Neural progenitor cell (in vitro differentiated cells): ENCODE data around the gene PPIL1. TPM values are rescaled to one million over a fixed set of nuclear protein-coding genes. Genes with fewer than 3 reads are reported as not detected.

Experiments
- DNase-seq: peaks from one replicate; pipeline ENCODE4 v3.0.0-alpha.2; 2016; ENCODE audit warnings: low spot score
- H2AFZ ChIP-seq: fragments of 200-600 bp; sonication (generic); replicated peaks from 2 replicates; pipeline ENCODE4 v1.6.1; 2016; ENCODE audit warnings: antibody characterized with exemption
- H3F3A ChIP-seq: fragments of 200-600 bp; sonication (generic); 2 replicates; pipeline ENCODE4 v1.6.1; 2016; ENCODE audit warnings: antibody characterized with exemption, low read depth
- H3K27ac ChIP-seq: fragments of 200-600 bp; sonication (generic); 2 replicates; pipeline ENCODE4 v1.5.1; 2016; ENCODE audit warnings: mild to moderate bottlenecking
- H3K27me3 ChIP-seq: fragments of 200-600 bp; sonication (generic); 2 replicates; pipeline ENCODE4 v1.6.1; 2016; ENCODE audit warnings: mild to moderate bottlenecking, moderate library complexity
- H3K36me3 ChIP-seq: fragments of 200-600 bp; sonication (generic); 2 replicates; pipeline ENCODE4 v1.5.1; 2016
- H3K4me1 ChIP-seq: fragments of 200-600 bp; sonication (generic); 2 replicates; pipeline ENCODE4 v1.6.1; 2016; ENCODE audit warnings: mixed run types
- H3K4me2 ChIP-seq: fragments of 200-600 bp; sonication (generic); 2 replicates; pipeline ENCODE4 v1.6.1; 2016
- H3K4me3 ChIP-seq: fragments of 200-600 bp; sonication (generic); 2 replicates; pipeline ENCODE4 v1.5.1; 2016
- H3K79me2 ChIP-seq: fragments of 200-600 bp; sonication (generic); 2 replicates; pipeline ENCODE4 v1.6.1; 2016; ENCODE audit warnings: low read depth
- H3K9ac ChIP-seq: fragments of 200-600 bp; sonication (generic); 2 replicates; pipeline ENCODE4 v1.6.1; 2016
- H3K9me3 ChIP-seq: fragments of 200-600 bp; sonication (generic); 2 replicates; pipeline ENCODE4 v1.5.1; 2016; ENCODE audit warnings: low read depth
- H4K20me1 ChIP-seq: fragments of 200-600 bp; sonication (generic); 2 replicates; pipeline ENCODE4 v1.6.1; 2016; ENCODE audit warnings: low read depth
- H3K27ac Mint-ChIP-seq: 3 replicates; pipeline ENCODE4 v1.8.0; 2021; ENCODE audit warnings: mixed read lengths
- H3K27me3 Mint-ChIP-seq: 2 replicates; pipeline ENCODE4 v1.8.0; 2022; ENCODE audit warnings: low read depth, mild to moderate bottlenecking, inconsistent platforms, moderate library complexity, mixed read lengths; ENCODE audit not compliant: insufficient read depth
- H3K36me3 Mint-ChIP-seq: 3 replicates; pipeline ENCODE4 v1.8.0; 2021; ENCODE audit warnings: mixed read lengths
- H3K4me1 Mint-ChIP-seq: 3 replicates; pipeline ENCODE4 v1.8.0; 2021; ENCODE audit warnings: mixed read lengths
- H3K4me3 Mint-ChIP-seq: 3 replicates; pipeline ENCODE4 v1.8.0; 2021; ENCODE audit warnings: mild to moderate bottlenecking, moderate library complexity, mixed read lengths
- H3K9me3 Mint-ChIP-seq: 3 replicates; pipeline ENCODE4 v1.8.0; 2020; ENCODE audit warnings: mixed read lengths
- CTCF ChIP-seq: fragments of 200-600 bp; sonication (generic); IDR thresholded peaks from 2 replicates; pipeline ENCODE4 v1.5.1; 2017; ENCODE audit warnings: antibody characterized with exemption, mild to moderate bottlenecking
- EZH2 ChIP-seq: fragments of 200-600 bp; sonication (generic); IDR thresholded peaks from 2 replicates; pipeline ENCODE4 v1.6.1; 2017; ENCODE audit warnings: antibody characterized with exemption, mild to moderate bottlenecking, moderate library complexity
- EZH2phosphoT487 ChIP-seq: fragments of 200-600 bp; sonication (generic); IDR thresholded peaks from 2 replicates; pipeline ENCODE4 v1.6.1; 2017; ENCODE audit warnings: antibody characterized with exemption
- total RNA-seq: library from RNA; depleted of rRNA; stranded (reverse); fragments of >200 nt; gene quantifications from 2 replicates; pipeline ENCODE4 v1.2.3, GENCODE V29; 2015; ENCODE audit warnings: low replicate concordance

The PPIL1 gene
- total RNA-seq, 1 donor from 2014 or later = 93.1 TPM

GRCh38 chr6:36807143-36807542 is 67.5 kb downstream of the PPIL1 start:
- no peaks in the 10 kb centered on the region for H3K36me3 ChIP-seq
- H2AFZ ChIP-seq = no peak overlapping the region
- H3K4me1 ChIP-seq = peaks cover 37% of the 10 kb centered on the region
- no peaks in the 10 kb centered on the region for H4K20me1 ChIP-seq
- H3K4me3 ChIP-seq = no peak overlapping the region
- no peaks in the 10 kb centered on the region for H3K79me2 ChIP-seq
- Mint-ChIP-seq H3K4me1 (peaks cover 64% of the 10 kb centered on the region), H3K9me3 (no peaks in the 10 kb centered on the region), H3K27ac (no peak overlapping the region), H3K27me3 (peaks cover 15% of the 10 kb centered on the region), H3K36me3 (no peaks in the 10 kb centered on the region), H3K4me3 (no peak overlapping the region)
- no peaks in the 10 kb centered on the region for H3K9me3 ChIP-seq
- no peak for DNase-seq
- peaks cover 15% of the 10 kb centered on the region for H3F3A ChIP-seq
- no peak overlapping the region for H3K4me2 ChIP-seq
- no peak overlapping the region for H3K9ac ChIP-seq
- peaks cover 20% of the 10 kb centered on the region for H3K27me3 ChIP-seq
- no peak overlapping the region for H3K27ac ChIP-seq
- no peak for TF ChIP-seq CTCF

GRCh38 chr6:36805917-36806316 is 68.7 kb downstream of the PPIL1 start:
- Histone ChIP-seq H3K9me3 (no peaks in the 10 kb centered on the region), H3F3A (peaks cover 15% of the 10 kb centered on the region), H3K79me2 (no peaks in the 10 kb centered on the region), H3K4me2 (peak overlapping the region; percentile 46), H4K20me1 (no peaks in the 10 kb centered on the region), H3K27me3 (peaks cover 20% of the 10 kb centered on the region), H3K27ac (no peak overlapping the region), H2AFZ (peak overlapping the region; percentile 54), H3K36me3 (no peaks in the 10 kb centered on the region), H3K4me3 (no peak overlapping the region), H3K4me1 (peaks cover 33% of the 10 kb centered on the region), H3K9ac (no peak overlapping the region)
- peaks cover 15% of the 10 kb centered on the region for H3K27me3 Mint-ChIP-seq
- TF ChIP-seq EZH2 = no peak
- peak; percentile 25 for TF ChIP-seq CTCF
- TF ChIP-seq EZH2phosphoT487 = no peak
- H3K4me3 Mint-ChIP-seq = no peak overlapping the region
- H3K9me3 Mint-ChIP-seq = no peaks in the 10 kb centered on the region
- no peaks in the 10 kb centered on the region for H3K36me3 Mint-ChIP-seq
- DNase-seq = peak; percentile 35
- no peak overlapping the region for H3K27ac Mint-ChIP-seq
- H3K4me1 Mint-ChIP-seq = peaks cover 62% of the 10 kb centered on the region

- Histone ChIP-seq H3K79me2 (no peaks in the 10 kb centered on the region), H3K27ac (no peak overlapping the region), H3K4me2 (peak overlapping the region; percentile 46), H3K4me3 (no peak overlapping the region), H2AFZ (peak overlapping the region; percentile 54), H3K4me1 (peaks cover 27% of the 10 kb centered on the region), H3F3A (peaks cover 15% of the 10 kb centered on the region), H3K36me3 (no peaks in the 10 kb centered on the region), H4K20me1 (no peaks in the 10 kb centered on the region), H3K9me3 (no peaks in the 10 kb centered on the region), H3K27me3 (peaks cover 20% of the 10 kb centered on the region), H3K9ac (no peak overlapping the region)
- H3K9me3 Mint-ChIP-seq = no peaks in the 10 kb centered on the region
- H3K4me1 Mint-ChIP-seq = peaks cover 59% of the 10 kb centered on the region
- no peak for TF ChIP-seq EZH2phosphoT487
- TF ChIP-seq EZH2 = no peak
- TF ChIP-seq CTCF = no peak
- peaks cover 11% of the 10 kb centered on the region for H3K27me3 Mint-ChIP-seq
- no peak overlapping the region for H3K4me3 Mint-ChIP-seq
- no peaks in the 10 kb centered on the region for H3K36me3 Mint-ChIP-seq
- DNase-seq = peak; percentile 57
- no peak overlapping the region for H3K27ac Mint-ChIP-seq
Observed at GRCh38 chr6:36805096-36805797, 69.4 kb downstream of the PPIL1 start.

Other genes with a start within 250 kb of the PPIL1 start
- 7.0 and 14.1 TPM in 2 replicates for gene CDKN1A, start 196.1 kb downstream of the PPIL1 start, total RNA-seq
- 0.03 TPM in 1 of 2 replicates, not detected in the other for gene RAB44, start 177.0 kb downstream of the PPIL1 start, total RNA-seq
- gene CPNE5, start 35.4 kb downstream of the PPIL1 start, total RNA-seq = 0.56 TPM in 1 of 2 replicates, not detected in the other
- 17.8 and 21.2 TPM in 2 replicates for gene C6orf89, start 11.1 kb upstream of the PPIL1 start, total RNA-seq
- 0.06 TPM in 1 of 2 replicates, not detected in the other for gene PI16, start 79.9 kb upstream of the PPIL1 start, total RNA-seq
- gene MTCH1, start 111.4 kb upstream of the PPIL1 start, total RNA-seq = 144 and 250 TPM in 2 replicates
- gene FGD2, start 130.9 kb upstream of the PPIL1 start, total RNA-seq = 0.06 and 0.12 TPM in 2 replicates